Measurements from ENCODE around the gene QDPR. TPM values are rescaled to one million over a fixed set of nuclear protein-coding genes. Genes with fewer than 3 reads are reported as not detected.

QDPR gene
- total RNA-seq, 1 experiment from 2014 or later = 9.9 TPM

DNA sequence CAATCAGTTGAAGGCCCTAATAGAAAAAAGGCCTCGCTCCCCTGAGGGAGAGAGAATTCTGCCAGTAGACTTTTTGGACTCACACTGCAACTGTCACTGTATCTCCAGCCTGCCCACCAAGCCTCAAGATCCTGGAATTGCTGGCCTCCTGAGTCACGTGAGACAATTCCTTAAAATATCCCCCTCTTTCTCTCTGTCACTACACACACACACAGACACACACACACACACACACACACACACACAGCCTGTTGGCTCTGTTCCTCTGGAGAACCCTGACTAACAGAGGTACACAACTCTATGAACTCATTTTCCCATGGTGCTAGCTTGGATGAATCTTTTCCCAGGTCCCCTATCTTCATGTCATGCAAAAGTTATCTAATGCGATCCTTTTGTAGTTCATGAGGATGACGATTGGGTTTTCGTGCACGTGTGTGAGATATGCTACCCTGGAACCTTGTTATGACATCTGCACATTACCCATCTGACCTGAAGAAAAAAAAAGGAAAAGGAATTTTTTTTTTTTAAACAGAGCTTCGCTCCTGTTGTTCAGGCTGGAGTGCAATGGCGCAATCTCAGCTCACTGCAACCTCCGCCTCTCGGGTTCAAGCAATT, 16.8 kb upstream of the QDPR start:
- no peak for DNase-seq (ENCODE audit: low spot score)

DNA sequence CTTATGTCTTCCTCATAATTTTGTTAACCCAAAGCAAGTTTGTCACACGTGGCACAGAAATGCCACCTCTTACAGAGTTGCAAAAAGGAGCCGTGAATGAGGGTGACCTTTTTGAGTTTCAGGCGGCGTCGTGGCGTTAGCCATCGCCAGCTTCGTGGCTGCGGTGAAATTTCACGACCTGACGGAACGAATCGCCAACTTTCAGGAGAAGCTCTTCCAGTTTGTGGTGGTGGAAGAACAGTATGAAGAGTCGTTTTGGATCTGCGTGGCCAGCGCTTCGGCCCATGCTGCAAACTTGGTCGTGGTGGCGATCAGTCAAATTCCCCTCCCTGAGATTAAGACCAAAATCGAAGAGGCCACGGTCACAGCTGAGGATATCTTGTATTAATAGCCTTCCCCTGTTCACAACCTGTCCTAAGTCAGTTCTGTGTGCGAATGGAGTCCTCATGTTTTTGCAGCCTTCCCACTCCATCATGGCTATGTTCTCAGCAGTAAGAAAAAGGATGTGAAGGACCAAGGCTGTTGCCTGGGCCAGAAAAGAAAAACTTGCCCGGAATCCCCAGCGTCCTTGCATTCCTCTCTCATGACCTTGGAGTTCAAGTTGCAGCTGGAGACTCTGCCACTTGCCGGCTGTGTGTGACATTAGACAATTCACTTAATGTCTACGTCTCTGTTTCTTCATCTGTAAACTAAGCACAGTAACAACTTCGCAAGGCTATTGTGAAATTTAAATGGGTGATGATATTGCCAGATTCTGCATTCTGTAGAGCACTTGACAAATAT, 15.0 kb upstream of the QDPR start:
- no peak for DNase-seq (ENCODE audit: low spot score)

DNA sequence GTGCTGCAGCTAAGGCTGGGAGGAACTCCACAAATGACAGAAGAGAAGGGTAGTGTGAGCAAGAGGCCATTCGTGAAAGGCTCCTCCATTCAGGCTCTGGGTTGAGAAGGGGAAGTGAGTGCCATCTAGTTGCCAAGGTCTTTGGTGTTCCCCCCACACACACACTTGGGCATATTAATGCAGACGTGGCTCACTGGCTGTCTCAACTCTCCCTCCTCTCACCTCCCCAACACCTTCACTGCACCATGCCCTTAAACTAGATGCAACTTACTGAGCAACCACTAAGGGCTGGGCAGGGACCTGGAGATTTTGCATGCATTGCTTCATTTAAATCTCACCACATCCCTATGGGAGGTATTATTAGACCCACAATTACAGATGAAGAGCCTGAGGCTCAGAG, 11.8 kb upstream of the QDPR start:
- DNase-seq (ENCODE audit: low spot score) = no peak

DNA sequence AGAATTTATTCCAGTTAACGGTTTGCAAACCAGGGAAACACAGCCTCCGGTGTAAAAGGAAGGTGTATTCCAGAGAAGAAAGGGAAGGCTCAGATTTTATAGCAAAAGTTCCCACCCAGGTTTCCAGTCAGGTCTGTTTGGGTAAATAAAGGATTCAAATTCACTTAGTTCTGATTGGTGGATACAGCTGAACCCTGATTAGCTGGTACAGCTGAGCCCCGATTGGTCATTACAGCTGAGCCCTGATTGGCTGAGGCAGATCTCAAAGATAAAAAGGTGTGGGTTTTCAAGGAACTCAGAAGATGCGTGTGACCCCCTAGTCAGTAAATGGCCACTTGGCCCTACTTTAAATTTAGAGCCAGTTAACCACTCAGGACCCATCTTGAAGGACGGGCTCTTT, 9.7 kb upstream of the QDPR start:
- no peak for DNase-seq (ENCODE audit: low spot score)

DNA sequence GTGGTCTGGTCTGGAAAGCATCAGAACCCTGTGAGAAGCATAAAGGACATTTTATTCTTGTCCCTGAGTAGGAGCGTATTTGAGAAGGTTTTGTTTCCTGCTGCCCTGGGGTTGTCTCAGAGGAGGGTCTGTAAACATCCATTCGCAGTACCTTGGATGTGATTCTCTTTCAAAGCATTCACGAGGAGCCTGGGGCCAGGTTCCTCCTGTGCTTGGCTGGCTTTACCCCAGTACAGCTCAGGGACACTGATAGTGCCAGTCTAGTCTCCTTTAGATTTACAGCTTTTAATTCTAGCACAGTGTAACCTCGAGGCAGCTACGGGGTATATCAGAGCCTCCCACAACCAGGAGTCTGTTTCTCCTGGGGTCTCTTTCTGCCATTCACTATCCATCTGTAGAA, 5.8 kb upstream of the QDPR start:
- DNase-seq (ENCODE audit: low spot score) = no peak

DNA sequence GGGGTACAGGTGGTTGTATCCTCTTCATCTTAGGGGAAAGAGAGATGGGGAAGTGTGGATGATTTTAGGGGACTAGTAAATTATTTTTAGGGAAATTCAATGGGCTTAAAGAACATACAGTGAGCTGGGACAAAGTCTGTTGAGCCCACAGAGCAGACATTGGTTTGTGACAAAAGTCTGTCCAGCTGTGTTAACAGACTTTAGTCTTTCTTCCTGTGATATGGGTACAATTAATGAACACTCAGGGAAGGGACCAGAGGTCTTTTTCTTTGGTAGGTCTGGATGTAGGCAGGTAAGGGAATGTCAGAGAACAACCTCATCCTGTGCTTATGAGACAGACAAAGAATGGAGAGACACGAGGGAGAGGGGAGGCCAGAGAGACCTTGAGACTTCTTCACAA, 5.1 kb upstream of the QDPR start:
- no peak for DNase-seq (ENCODE audit: low spot score)

DNA sequence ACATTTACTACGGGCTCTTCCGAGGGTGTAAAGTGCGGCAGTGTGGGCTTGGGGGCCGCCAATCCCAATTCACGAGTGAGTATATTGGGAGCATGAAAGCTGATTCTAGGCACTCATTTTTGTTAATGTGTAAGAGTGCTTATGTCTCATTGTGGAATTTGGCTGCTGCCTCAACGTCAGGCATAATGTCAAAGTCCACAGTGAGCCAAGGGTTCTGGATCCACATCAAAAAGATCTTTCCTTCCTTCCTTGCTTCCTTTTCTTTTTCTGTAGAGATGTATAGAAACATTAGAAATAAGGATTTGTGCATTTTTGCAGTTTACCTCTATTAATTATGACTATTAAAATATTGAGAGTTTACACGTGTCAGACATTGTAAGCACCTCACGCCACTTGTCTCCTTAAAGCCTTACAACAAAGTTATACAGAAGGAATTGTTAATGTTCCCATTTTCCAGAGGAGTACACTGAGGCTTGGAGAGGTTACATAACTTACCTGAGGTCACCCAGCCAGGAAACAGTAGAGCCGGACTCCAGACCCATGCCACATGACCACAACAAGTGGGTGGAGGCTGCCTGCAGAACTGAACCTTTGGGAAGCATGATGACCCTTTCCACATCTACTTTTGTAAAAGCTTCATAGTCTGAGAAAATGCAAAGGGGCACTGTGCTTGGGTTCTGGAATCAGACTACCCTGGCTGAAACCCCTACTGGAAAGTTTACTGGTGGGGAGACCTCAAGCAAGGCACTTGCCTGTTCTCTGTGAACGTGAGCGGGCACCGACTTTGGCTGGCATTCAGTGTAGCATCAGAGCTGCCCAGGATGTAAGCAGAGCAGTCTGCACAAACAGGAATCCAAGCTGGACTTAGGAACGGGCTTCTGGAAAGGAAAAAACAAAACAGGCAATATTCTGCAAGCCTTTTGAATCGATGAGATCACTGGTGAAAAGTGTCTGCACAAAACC, 3.8 kb upstream of the QDPR start:
- no peak for DNase-seq (ENCODE audit: low spot score)

DNA sequence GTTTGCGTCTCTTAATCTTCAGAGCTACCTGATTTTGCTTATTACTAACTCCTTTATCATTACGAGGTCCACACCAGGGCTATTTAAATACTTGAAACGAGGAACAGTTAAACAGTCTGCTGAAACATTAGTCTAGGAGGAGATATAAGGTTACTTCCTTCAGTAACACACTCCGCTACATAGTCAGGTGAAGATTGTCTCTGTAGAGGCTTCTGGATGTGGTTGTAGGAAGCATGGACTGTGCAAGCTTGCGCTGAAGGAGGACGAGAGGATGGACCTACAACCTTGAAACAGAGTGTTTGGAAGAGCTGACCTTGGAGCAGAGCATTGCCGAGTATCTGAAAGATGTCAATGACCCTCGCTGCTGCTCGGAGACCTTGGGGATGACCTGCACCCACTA, 3.0 kb upstream of the QDPR start, which contains the start of gene CLRN2:
TSS of gene CLRN2 (plus strand) at position 301 of the 400 bp plus-strand sequence. CDS start 102 bp downstream, outside the sequence.
- DNase-seq (ENCODE audit: low spot score) = no peak

DNA sequence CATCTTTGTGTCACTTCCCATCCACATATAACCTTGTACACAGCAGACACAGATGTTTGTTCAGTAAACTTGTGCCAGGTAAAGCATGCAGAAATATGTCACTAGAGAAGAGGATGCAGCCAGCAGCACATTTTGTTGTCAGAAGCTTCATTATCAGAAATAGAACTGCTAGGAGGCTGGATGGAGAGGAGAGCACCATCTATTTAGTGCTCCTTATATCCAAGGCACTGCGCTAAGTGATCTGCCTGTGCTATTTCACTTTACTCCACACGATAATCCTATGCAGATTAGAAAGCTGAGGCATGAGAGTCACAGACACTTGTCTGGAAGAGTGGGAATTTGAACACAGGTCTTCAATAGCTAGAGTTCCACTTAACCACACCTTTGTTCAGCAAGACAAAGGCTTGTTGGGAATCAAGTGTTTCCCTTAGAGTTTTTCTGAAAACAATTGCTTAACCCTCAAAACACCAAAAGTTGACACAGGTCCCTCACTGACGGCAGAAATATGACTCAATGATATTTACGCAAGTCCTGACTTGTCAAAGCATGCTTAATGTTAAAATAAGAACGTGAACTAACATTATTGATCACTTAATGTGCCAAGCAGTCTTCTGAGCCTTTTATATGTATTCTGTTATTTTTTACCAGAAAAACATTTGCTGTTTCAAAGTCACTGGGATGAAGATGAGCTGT, 1.2 kb upstream of the QDPR start:
- DNase-seq (ENCODE audit: low spot score) = no peak

DNA sequence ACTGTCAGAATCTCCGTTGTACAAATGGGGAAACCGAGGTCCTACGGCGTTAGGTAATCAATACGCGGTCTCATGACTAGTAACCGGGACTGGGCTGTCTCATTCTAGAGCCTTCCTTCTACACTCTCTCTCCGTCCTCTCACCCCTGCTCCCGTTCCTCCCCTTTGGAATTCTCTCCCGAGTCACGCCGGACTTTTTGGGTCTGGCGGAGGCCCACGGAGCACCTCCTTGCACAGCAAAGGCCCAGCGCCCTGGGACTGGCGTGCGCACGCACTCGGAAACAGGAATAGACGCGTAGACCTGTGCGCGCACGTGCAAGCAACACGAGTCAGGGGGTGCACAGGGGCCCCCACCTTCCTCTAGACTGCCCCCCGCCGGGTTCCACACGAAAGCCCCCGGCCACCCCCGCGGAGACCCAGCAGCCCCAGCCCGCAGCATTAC, 361 bp downstream of the QDPR start:
- DNase-seq (ENCODE audit: low spot score) = no peak

DNA sequence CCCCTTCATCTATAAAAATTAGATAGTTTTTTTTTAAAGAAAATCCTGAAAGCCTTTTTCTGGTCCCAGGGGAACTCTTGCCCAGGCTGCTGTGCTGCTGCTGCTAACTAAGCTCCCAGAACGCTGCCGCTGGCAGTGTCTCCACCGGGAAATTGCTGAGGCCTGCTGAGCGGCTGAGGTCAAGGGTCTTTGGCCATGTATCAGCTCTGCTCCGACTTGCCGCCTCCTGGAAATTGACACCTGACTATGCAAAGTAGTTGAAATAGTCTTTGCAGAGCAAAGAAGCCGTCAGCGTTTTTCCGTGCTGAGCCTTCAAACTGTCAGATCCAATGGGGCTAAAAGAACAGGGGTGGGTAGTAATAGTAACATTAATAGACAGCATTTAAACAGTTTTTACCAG, 839 bp downstream of the QDPR start:
- DNase-seq (ENCODE audit: low spot score) = no peak

DNA sequence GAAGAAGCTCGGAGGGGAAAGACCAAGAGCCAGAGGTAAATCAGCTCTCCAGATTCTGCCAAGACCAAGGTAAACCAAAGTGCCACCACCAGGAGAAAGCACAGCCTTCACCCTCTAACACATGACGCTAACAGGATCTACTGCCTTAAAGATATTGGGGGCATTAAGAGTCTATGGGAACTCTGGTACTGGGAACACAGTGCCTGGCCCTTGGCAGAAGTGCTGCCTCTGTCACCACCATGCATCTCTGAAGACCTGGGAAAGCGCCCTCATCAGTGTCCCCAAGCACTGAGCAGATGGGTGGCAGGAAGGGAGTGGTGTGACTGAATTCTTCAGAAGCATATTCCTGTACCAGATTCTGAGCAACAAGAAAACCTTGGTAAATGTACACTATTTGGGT, 1.3 kb downstream of the QDPR start:
- no peak for DNase-seq (ENCODE audit: low spot score)

DNA sequence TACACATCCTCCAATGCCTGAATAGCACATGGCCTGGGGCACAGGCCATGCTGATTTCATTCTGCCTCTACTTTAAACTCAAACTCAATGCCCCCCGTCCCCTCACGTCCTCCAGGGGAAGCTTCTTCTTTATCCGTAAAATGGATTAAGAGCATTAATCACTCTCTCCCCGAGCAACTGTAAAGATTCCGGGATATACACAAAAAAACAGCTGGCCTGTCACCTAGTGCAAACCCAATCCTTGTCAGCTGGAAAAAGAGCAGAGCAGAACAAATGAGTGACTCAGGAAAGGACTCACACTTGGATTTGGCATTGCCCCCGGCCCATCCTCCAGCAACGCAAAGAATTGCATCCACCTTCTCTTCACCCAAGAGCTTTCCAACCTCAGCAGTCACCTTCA, 7.8 kb downstream of the QDPR start:
- no peak for DNase-seq (ENCODE audit: low spot score)

DNA sequence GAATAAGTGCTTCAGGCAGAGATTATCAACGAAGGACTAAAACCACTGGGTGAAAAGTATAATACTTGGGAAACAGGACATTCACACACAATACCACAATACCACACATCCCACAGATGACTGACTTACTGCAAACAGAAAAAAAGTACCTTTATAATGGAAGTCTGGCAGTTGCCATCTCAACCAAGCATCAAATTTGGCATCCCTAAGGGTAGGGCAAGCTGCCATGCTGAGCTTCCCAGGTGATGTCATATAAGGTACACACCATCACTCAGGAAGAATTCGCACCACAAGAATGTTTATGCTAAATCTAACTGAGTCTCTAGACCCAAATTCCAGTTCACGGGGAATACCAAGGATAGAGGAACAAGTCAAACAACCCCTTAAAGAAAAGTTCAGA, 9.1 kb downstream of the QDPR start:
- DNase-seq (ENCODE audit: low spot score) = peak; percentile 16

DNA sequence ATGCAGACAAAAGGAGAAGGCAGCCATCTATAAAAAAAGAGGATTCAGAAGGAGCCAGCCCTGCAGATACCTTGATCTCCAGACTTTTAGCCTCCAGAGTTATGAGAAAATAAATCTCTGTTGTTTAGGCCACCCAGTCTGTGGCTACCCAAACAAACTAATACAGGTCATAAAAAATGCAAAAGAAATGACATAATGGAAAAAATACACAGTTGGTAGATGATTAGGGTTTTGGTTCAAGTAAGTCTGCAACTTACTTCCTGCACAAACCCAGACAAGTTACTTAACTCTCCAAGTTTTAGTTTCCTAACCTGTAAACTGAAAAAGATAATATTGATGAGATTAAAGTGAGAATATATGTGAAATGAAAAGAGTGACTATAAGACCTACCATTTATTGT, 11.3 kb downstream of the QDPR start:
- DNase-seq (ENCODE audit: low spot score) = no peak

DNA sequence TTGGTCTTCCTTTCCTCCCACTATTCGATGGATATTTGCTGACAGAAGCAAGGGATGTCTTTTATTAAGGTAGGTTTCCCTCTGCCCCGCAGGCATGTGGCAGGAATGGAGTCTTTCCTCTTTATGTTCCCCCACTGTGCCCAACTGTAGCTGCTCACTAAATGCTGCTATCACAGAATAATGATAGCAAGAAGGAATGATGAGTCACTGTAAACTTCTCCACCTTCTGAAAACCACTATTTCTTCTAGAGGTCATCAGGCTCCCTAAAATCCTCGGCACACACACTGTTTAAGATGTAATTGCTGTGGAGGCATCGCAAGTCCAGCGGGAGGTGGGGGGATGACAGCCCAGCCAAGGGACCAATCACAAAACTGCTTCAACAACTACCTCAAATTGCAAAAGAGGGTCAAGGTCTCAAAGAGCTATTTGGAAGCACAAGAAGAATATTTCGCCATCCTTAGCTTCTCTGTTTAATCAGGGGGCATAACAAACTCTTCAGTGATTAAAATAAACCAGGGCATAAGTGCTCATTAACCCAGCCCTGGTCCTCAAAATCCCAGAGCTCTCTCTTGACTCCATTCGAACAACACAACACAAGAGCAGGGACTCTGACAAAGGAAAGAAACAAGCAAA, 13.9 kb downstream of the QDPR start:
- DNase-seq (ENCODE audit: low spot score) = no peak

DNA sequence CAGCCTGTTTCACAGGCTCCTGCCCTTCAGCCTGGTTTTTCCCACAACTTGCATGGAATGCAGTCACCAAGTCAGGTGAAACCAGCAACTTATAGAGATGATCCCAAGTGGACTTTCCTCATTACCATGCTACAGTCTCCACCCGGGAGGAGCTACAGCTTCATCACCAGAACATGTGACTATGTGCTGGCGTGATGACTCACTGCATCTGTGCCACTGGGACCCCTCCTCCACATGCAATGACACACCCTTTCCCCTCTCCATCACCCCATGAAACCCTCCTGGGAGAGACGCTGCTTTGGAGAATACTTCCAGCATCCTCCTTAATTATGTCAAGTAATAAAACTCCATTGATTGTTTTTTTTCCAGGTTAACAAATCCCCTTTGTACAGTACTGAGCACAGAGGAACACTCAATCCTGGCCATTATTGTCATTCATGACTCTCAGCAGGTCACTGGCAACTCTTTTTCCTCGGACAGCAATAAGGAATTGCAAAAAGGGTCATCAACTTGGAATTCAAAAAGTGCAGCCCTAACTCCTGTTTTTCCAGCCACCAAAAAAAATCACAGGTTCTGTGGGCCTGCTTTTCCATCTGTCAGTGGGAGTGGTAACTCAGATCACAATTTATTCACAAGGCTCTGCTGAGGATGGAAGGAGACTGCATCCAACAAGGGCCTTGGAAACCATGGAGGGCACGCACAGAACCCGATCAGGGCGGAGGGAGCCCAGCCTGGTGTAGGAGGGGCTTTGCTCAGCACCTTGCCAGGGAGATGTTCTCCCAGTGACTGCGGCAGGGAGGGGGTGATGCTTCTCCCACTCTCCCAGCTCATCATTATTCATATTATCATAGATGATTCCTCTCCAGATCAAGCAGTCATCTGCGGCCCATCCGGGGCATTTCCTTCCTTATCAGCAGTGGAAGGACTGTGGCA, 17.4 kb downstream of the QDPR start:
- DNase-seq (ENCODE audit: low spot score) = peak; percentile 93

DNA sequence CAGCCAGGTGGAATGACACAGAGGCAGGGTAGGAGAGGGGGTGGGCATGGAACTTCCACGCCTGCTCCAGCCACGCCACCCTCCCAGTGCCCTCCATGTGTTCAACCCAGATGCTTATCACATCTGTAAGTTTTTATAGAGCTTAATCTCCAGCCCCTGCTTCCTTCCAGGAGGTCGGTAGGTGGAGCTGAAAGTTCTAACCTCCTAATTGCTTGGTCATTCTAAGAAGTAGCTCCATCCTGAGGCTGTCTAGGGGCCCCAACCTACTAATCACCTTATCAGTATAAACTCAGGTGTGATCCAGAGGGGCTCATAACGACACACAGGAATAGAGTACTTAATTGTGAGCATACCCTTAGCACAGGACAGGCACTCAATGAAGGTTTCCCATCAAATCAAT, 18.3 kb downstream of the QDPR start:
- DNase-seq (ENCODE audit: low spot score) = no peak

DNA sequence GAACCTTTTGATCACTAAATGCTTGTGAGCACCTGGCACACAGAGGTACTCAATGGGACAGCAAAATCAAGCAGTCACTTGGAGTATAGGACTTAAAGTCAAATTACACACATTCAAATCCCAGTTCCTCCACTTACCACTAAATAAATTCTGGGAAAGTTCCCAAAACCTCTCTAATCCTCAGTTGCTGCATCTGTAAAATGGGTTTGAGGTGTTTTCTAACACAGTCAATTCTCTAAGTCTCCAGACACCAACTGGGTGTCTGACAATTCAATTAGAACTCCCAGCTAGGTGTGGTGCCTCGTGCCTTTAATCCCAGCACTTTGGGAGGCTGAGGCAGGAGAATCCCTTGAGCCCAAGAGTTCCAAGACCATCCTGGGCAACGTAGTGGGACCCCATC, 19.0 kb downstream of the QDPR start:
- DNase-seq (ENCODE audit: low spot score) = no peak

DNA sequence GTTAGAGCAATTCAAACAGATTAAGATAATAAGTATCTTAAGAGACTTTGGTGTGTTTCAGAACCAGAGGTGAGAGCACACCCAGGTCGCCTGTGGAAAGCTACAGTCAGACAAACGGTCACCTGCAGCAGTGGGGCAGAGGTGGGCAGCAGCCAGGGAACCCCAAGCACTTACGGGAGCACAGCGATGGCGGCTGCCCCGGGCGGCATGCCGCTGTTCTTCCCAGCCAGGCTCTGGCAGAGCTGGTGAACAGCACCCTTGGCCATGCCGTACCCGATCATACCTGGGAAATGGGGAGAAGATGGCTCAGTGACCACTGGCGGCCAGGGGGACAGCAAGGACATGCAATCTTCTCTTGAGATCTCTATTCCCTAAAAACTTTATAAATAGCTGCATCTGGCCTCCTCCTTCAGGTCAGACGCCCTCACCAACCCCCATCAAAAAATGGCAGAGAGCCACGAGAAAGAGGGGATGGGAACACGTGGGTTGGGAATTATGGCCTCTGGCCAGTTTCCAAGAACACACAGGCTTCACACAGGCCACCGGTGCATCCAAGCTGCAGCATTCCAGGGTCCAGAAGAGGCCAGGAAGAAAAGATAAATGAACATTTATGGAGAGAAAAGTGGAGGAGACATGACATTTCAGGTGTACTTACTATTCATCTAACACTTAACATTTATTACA, 19.7 kb downstream of the QDPR start:
- DNase-seq (ENCODE audit: low spot score) = no peak

Measured in A172 (cell line).